Germinal center (tissue), 1 donor: Measurements from ENCODE around the gene OPN3.
"Not testable (repeated sequence)": the region's sequence is repeated elsewhere in the genome, so short reads cannot be mapped to it uniquely, and the experiment has no call there.

Experiments used
- DNase-seq: peaks from one replicate; pipeline ENCODE4 v3.0.0; 2012; ENCODE audit warnings: mixed read lengths, low spot score

The OPN3 gene, protein sequence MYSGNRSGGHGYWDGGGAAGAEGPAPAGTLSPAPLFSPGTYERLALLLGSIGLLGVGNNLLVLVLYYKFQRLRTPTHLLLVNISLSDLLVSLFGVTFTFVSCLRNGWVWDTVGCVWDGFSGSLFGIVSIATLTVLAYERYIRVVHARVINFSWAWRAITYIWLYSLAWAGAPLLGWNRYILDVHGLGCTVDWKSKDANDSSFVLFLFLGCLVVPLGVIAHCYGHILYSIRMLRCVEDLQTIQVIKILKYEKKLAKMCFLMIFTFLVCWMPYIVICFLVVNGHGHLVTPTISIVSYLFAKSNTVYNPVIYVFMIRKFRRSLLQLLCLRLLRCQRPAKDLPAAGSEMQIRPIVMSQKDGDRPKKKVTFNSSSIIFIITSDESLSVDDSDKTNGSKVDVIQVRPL

GRCh38 chr1:241640149-241640866 lies at the start of gene OPN3, which contains the start of gene CHML:
Gene OPN3, minus strand, starts transcription at chr1:241640369. Its CDS starts 115 bp downstream, at chr1:241640254.
Gene CHML, minus strand, starts transcription at chr1:241640369. Its CDS starts 4,603 bp downstream, at chr1:241635766.
- DNase-seq: peak; percentile 95

DNA sequence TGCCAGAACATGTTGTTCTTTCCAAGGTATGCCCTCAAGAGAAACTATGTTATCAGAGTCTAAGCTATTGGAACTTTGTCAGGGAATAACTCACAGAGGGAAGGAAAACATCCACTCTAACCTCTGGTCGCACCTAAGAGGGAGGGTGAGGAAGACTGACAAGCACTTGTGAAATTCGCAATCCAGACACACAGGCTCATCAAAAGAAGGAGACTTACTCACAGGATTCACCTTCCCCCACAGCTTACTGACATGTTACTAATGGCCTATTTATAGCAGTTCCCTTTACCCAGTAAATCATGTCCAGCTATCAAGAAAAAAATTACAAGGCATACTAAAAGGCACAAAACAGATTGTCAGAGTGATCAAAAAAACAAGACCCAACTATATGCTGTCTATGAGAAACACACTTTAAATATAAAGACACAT lies 48.8 kb upstream of the OPN3 start:
- no peak for DNase-seq

GRCh38 chr1:241684108-241684507 lies 43.9 kb upstream of the OPN3 start:
- DNase-seq: no peak

DNA sequence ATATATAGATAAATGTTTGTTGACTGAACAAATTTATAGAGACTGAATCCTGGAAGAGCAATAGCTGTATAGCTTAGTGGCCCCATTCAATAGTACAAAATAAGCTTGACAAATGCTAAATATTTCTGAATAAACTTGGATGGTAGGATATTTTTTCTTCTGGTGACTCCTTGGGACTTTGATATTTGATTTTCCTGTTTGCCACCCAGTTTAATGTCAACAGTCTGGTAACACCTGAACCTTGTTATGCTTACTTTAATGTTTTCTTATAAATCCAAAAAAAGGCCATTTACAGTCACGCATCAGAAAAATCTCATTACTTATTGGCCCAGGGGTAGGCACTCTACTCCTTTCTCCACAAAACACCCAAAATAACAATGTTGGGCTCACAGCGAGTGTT lies 42.8 kb upstream of the OPN3 start:
- no peak for DNase-seq

GRCh38 chr1:241681861-241682448 lies 41.8 kb upstream of the OPN3 start:
- DNase-seq: not testable (repeated sequence)

DNA sequence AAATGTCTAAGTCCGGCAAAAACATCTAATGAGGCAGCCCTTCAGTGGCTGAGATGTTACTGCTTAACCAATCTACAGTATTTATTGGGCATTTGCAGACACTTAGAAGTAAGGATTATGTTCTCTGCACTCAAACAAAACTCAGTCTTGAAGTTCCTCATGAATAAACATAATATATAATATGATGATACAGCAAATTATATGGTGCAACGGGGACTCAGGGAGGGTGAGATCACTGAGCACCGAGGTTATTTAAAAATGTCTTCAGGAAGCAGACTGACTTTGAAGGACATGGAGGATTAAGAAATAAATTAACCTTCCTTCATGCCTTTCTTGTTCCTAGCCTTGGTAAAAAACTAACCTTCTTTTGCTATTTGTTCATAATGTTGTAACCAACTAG lies 39.8 kb upstream of the OPN3 start:
- no peak for DNase-seq

- no peak for DNase-seq
These were observed 39.2 kb upstream of the OPN3 start for GRCh38 chr1:241679404-241679803.

DNA sequence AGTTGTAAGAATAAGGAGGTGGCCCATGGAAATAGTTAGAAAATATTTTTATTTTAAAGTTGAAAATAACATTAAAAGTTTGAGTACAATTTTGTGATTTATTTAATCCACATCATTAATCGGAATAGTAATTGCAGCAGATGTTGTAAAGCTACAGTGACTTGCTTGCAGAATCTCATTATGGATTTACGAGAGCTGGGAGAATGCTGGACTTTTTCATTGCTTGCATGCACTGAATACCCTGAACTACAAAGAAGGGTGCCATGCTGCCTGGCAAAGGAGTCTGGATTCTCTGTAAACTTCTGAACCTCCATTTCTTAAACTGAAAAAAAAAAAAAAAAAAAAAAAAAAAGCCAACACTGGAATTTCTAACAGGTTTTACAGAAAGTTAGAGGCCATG lies 38.4 kb upstream of the OPN3 start:
- DNase-seq: no peak

DNA sequence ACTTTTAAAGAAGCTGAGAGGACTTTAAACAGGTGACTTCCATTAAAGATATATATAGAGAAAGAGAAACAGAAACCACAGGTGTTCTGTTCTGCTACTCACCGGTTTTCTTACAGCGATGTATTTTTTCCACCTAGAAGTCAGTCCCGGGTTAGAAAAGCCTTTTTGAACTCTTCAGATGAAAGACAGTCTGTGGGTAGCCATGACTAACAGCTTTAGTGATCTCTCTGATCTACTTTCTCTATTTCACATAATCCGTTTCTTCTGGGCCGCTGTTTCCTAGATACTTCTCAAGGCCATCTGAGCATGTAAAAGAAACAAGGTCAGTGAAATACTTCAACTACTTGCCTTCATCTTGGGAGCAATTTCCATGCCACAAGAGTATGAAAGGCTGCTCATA lies 37.0 kb upstream of the OPN3 start:
- no peak for DNase-seq

DNA sequence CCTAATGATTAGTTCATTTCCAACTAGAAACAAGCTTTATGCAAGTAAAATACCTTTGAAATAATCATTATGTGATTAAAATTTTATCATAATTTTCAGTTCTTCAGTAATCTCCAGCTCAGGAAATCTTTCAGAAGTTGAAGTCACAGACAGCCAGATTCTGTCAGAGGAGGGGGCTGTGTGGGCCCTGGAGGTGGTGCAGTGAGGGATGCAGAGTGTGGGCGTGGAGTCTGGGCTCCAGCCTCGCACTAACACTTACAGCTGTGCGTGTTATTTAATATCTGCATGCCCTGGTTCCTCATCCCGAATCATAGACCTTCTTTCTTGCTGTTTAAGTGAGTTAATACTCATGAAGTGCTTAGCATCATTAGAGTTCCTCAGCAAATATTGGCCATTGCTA lies 35.8 kb upstream of the OPN3 start:
- DNase-seq: no peak

GRCh38 chr1:241674805-241675384 lies 34.7 kb upstream of the OPN3 start:
- DNase-seq: no peak

- DNase-seq: no peak
These were observed 32.1 kb upstream of the OPN3 start for GRCh38 chr1:241672301-241672700.

DNA sequence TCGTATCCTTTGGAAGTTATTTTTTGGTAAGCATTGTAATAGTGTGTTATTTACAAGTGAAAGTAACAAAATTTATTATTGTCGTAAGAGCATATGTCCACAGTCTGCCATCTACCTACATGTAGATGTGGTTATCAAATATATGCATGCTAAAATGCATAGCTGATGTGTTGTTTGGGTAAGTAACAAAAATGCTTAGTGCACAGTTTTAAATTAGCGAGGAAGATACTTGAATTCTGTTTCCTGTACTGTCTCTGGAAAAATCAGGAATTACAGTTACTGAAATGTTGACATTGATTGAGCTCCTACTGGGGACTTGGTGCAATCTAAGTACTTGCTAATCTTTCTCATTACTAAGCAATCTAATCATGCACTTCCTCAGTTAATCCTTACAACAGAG lies 26.2 kb upstream of the OPN3 start:
- no peak for DNase-seq

- DNase-seq: no peak
These were observed 20.3 kb upstream of the OPN3 start for GRCh38 chr1:241660424-241660972.

DNA sequence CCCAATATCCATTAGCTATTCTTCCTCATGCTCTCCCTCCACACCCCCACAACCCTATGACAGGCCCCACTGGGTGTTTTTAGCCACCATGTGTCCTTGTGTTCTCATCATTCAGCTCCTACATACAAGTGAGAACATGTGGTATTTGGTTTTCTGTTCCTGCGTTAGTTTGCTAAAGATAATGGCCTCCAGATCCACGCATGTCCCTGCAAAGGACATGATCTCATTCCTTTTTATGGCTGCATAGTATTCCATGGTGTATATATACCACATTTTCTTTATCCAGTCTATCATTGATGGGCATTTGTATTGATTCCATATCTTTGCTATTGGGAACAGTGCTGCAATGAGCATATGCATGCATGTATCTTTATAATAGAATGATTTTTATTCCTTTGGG lies 18.8 kb upstream of the OPN3 start:
- DNase-seq: not testable (repeated sequence)

DNA sequence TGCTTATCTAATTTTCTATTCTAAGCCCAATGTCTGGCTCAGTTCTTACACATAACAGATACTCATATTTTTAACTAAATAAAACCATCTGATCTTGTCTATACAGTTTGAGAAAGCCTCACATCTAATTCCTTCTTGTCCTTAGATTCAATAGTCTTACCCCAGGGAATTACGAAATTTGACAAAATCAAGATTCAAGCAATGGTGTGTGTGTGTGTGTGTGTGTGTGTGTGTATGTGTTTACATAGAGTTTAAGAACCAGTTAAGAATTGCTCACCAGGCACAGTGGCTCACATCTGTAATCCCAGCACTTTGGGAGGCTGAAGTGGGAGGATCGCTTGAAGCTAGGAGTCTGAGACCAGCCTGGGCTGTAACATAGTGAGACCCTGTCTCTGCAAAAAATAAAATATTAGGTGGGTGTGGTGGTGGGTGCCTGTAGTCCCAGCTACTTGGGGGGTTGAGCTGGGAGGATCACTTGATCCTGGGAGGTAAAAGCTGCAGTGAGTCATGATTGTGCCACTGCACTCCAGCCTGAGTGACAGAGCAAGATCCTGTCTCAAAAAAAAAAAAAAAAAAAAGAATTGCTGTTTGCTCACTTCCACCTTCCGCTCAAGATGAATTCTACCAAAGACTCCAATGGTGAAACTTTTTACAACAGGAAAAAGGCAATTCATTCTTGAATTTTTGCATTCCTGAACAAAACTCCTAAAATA lies 18.1 kb upstream of the OPN3 start:
- DNase-seq: no peak

DNA sequence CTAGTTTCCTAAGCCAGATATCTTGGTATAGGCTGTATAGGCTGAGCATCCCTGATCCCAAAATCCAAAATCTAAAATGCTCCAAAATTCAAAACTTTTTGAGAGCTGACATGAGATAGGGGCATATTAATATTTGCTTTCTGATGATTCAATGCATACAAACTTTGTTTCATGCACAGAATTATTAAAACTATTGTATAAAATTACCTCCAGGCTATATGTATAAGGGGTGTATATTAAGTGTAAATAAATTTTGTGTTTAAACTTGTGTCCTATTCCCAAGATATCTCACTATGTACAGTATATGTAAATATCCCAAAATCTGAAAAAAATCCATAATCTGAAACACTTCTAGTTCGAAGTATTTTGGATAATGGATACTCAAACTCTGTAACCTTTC lies 14.5 kb upstream of the OPN3 start:
- DNase-seq: no peak

GRCh38 chr1:241654019-241654418 lies 13.8 kb upstream of the OPN3 start:
- no peak for DNase-seq

DNA sequence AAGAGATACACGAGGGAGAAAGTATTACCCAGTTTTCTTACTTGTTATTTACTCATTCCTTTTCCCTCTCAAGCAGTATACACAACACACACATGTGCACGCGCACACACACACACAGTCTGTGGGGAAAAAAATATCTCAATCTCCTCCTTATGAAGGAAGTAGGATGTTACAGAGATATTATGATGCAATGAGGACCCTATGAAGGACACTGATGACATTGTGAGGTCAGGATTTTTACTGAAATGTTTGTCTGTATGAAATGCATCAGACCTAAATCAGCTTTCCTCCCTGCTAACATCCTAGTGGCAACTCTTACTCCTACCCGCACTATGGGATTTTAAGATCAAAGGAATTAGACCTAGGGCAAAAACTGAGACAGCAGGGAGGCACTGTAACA lies 11.8 kb upstream of the OPN3 start, which contains the start of gene WDR64:
WDR64 (plus strand) TSS at position 270 of the 400 bp plus-strand sequence. CDS start 204 bp downstream, outside the sequence.
- DNase-seq: no peak

GRCh38 chr1:241648159-241648558 lies 8.0 kb upstream of the OPN3 start:
- no peak for DNase-seq

- no peak for DNase-seq
These were observed 7.5 kb upstream of the OPN3 start for GRCh38 chr1:241647658-241648057.
